Activated naive CD8-positive, alpha-beta T cell treated with anti-CD3 and anti-CD28 coated beads for 36 hours (primary cell): ENCODE measurements around the gene NRL. TPM values are rescaled to one million over a fixed set of nuclear protein-coding genes. Genes with fewer than 3 reads are reported as not detected.
"Not testable (repeated sequence)": the region's sequence is repeated elsewhere in the genome, so short reads cannot be mapped to it uniquely, and the experiment has no call there.

Experiments
- DNase-seq: peaks from one replicate; pipeline ENCODE4 v3.0.0; 2021
- H3K27ac Mint-ChIP-seq: one replicate; pipeline ENCODE4 v1.8.0; 2022; ENCODE audit warnings: mild to moderate bottlenecking, moderate library complexity, mixed read lengths
- H3K27me3 Mint-ChIP-seq: one replicate; pipeline ENCODE4 v1.8.0; 2022; ENCODE audit warnings: mild to moderate bottlenecking, mixed read lengths
- H3K36me3 Mint-ChIP-seq: one replicate; pipeline ENCODE4 v1.8.0; 2021; ENCODE audit warnings: mild to moderate bottlenecking, mixed read lengths
- H3K4me1 Mint-ChIP-seq: one replicate; pipeline ENCODE4 v1.8.0; 2021; ENCODE audit warnings: mixed read lengths
- H3K4me3 Mint-ChIP-seq: one replicate; pipeline ENCODE4 v1.8.0; 2022; ENCODE audit warnings: mild to moderate bottlenecking, moderate library complexity, mixed read lengths
- H3K9me3 Mint-ChIP-seq: one replicate; pipeline ENCODE4 v1.8.0; 2022; ENCODE audit warnings: mixed read lengths
- total RNA-seq, 2 experiments: library from RNA; stranded (reverse); gene quantifications; one replicate each; pipeline ENCODE4 v1.2.3, GENCODE V29; 2021

The NRL gene
- total RNA-seq, 2 experiments from 2014 or later, result 1.8 to 2.6 TPM

DNA sequence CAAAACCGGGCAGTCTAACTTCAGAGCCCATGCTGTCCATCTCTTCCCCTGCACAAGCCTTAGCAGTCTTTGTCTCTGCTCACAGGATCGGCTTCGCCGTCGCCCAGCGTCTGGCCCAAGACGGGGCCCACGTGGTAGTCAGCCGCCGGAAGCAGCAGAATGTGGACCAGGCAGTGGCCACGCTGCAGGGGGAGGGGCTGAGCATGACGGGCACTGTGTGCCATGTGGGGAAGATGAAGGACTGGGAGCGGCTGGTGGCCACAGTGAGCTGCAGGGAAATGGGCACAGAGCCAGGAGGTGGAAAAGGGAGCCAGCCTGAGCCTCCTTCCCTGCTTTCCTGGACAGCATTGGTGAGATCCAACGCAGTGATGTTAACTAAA is 77.1 kb downstream of the NRL start:
- no peaks in the 10 kb centered on the region for H3K36me3 Mint-ChIP-seq
- no peak for DNase-seq
- H3K9me3 Mint-ChIP-seq, result no peaks in the 10 kb centered on the region
- peaks cover 9% of the 10 kb centered on the region for H3K4me1 Mint-ChIP-seq
- no peak overlapping the region for H3K4me3 Mint-ChIP-seq
- H3K27ac Mint-ChIP-seq, result no peak overlapping the region
- H3K27me3 Mint-ChIP-seq, result no peaks in the 10 kb centered on the region

DNA sequence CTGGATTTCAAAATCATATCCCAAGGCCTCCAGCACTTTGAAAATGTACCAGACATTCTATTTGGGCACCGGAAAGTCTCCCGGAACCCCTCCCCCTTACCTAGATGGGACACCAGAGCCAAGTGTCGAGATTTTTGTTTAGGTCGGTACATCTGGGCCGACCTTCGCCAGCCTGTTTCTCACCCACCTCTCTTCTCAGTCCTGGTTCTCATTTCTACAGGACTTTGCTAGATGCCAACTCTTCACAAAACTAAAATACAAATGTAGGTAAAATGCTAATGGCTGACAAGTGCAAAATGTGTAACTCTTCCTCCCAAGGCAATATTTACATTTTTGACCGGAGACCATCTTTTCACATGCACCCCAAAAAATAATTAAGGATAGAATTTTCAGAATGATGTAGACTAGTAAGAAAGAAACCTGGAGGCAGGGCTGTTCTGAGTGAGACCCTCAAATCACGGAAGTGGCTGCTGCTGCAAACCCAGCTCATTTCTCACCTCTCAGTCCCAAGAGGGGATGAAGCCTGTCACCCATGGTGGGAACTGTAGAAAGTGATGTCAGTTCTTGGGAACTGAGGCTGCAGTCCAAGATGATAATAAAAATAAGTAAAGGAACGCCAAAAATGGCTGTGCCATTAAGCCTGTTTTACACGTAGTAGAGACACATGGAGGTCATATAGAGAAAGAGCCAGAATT is 77.6 kb downstream of the NRL start:
- H3K9me3 Mint-ChIP-seq, DNase-seq, H3K27me3 Mint-ChIP-seq, H3K36me3 Mint-ChIP-seq, H3K4me1 Mint-ChIP-seq: not testable (repeated sequence)
- H3K4me3 Mint-ChIP-seq, result peak overlapping the region; percentile 90
- peak overlapping the region; percentile 73 for H3K27ac Mint-ChIP-seq

DNA sequence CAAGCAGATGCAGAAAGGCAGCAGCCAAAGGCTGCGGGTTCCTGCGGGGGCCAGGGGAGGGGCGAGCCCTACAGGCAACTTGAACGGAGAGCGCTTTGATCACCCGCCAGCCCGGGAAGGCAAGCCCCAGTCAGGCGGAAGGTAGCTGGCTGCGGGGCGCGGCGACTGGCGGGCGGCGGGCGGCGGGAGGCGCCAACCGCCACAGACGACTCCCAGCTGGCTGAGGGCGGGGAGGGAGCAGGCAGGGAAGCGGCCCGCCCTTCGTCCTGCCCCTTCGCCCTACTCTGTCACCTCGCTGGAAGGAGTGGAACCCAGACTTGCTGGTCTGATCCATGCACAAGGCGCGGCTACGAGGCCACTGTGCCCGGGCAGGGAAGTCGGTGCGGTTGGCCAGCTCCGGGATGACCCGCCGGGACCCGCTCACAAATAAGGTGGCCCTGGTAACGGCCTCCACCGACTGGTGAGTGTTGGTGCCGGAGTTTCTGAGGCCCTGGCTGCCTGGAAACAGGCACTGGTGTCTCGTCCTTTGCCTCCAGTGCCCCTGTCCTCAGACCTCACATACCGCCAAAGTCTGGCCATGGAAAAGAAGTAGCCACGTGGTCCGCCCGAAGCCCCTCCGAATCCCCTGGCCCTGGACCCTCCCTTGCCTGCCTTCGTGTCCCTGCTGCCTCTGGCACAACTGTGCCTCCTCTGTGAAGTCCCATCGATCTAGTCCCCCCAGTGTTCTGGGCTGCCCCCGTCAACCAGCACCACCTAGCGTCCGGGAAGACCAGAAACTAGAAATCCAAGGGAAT is 78.4 kb downstream of the NRL start:
- peak; percentile 71 for DNase-seq
- peak overlapping the region; percentile 73 for H3K27ac Mint-ChIP-seq
- peak overlapping the region; percentile 90 for H3K4me3 Mint-ChIP-seq
- peaks cover 2% of the 10 kb centered on the region for H3K9me3 Mint-ChIP-seq
- H3K4me1 Mint-ChIP-seq, result peaks cover 9% of the 10 kb centered on the region
- no peaks in the 10 kb centered on the region for H3K27me3 Mint-ChIP-seq
- no peaks in the 10 kb centered on the region for H3K36me3 Mint-ChIP-seq

DNA sequence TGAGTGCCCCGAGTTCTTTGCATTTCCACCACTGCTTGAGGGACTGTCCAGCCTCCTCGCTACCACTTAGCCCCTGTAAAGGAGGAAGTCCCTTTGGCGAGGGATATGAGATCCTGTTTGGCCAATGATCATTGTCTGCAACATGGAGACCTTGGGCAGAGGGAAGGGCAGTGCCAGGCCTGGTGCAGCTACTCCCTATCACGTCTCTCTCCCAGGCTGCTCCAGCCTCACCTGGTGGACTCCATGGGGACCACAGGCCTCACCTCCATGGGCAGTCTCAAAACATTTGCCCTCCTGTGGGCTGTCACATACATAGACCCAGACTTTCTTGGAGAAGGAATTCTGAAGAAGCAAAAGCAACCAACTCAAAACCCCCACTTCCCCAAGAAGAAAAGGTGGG is 79.0 kb downstream of the NRL start:
- not testable (repeated sequence) for DNase-seq, H3K9me3 Mint-ChIP-seq, H3K36me3 Mint-ChIP-seq, H3K27ac Mint-ChIP-seq, H3K4me1 Mint-ChIP-seq, H3K27me3 Mint-ChIP-seq
- peak overlapping the region; percentile 90 for H3K4me3 Mint-ChIP-seq

DNA sequence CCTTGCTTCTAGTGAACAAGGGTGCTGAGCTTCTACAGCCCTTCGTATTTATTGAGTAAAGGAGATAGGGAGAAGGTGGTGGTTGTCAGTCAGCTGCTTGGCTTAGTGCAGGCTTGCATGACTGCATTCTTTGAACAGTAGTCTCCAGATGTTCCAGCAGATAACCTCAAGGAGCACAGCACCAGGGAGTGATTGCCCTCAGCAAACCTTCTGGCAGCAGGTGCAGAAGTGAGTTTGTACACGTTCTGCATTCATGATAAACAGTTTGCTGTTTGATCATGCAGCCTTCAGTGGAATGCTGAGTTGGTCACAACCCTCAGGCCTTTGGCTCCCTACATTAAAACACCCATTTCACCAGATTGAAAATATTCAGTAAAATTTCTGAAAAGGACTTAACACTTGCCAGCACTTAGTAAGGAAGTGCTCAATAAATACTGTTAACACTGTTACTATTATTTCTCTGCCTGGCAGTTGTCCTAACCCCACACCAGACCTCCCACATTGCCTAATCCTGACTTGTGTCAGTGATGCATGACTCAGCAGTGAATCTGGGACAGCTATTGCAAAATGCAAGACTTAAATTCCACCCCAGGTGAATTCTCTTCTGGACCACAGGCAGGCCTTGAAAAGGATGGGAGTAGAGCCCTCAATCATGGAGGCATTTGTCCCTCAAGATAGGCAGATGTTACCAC is 81.9 kb downstream of the NRL start:
- Mint-ChIP-seq H3K4me1 (peaks cover 9% of the 10 kb centered on the region), H3K36me3 (no peaks in the 10 kb centered on the region), H3K27ac (no peak overlapping the region), H3K9me3 (peaks cover 7% of the 10 kb centered on the region), H3K27me3 (no peaks in the 10 kb centered on the region), H3K4me3 (no peak overlapping the region)
- DNase-seq, result no peak

DNA sequence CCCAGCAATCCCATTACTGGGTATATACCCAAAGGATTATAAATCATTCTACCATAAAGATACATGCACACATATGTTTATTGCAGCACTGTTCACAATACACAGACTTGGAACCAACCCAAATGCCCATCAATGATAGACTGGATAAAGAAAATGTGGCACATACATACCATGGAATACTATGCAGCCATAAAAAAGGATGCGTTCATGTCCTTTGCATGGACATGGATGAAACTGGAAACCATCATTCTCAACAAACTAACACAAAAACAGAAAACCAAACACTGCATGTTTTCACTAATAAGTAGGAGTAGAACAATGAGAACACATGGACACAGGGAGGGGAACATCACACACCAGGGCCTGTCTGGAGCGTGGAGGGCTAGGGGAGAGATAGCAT is 83.4 kb downstream of the NRL start:
- not testable (repeated sequence) for H3K4me1 Mint-ChIP-seq, H3K27me3 Mint-ChIP-seq, H3K36me3 Mint-ChIP-seq, H3K9me3 Mint-ChIP-seq, H3K4me3 Mint-ChIP-seq, DNase-seq, H3K27ac Mint-ChIP-seq

DNA sequence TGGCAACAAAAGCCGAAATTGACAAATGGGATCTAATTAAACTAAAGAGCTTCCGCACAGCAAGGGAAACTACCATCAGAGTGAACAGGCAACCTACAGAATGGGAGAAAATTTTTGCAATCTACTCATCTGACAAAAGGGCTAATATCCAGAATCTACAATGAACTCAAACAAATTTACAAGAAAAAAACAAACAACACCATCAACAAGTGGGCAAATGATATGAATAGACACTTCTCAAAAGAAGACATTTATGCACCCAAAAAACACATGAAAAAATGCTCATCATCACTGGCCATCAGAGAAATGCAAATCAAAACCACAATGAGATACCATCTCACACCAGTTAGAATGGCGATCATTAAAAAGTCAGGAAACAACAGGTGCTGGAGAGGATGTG is 85.1 kb downstream of the NRL start:
- not testable (repeated sequence) for H3K27me3 Mint-ChIP-seq, H3K27ac Mint-ChIP-seq, H3K36me3 Mint-ChIP-seq, H3K4me3 Mint-ChIP-seq, DNase-seq, H3K4me1 Mint-ChIP-seq, H3K9me3 Mint-ChIP-seq

Other genes with a start within 250 kb of the NRL start
- gene DHRS4, start 161.2 kb downstream of the NRL start, total RNA-seq, result 10 to 100 TPM; 18.0 to 21.4 TPM
- 10 to 100 TPM; 18.1 to 20.8 TPM for gene DHRS4L2, start 126.0 kb downstream of the NRL start, total RNA-seq
- gene CARMIL3, start 62.9 kb downstream of the NRL start, total RNA-seq, result under 1 TPM; 0.43 to 0.56 TPM
- gene CPNE6, start 43.4 kb downstream of the NRL start, total RNA-seq, result not detected
- gene PCK2, start 20.6 kb downstream of the NRL start, total RNA-seq, result 100 to 1,000 TPM; 110 TPM
- gene DCAF11, start 172 bp downstream of the NRL start, total RNA-seq, result 10 to 100 TPM; 56.0 to 56.7 TPM
- under 1 TPM in 1 of 2 experiments, not detected in 1; 0.29 TPM for gene FITM1, start 15.7 kb upstream of the NRL start, total RNA-seq
- gene PSME1, start 21.2 kb upstream of the NRL start, total RNA-seq, result 100 to 1,000 TPM; 476 to 479 TPM
- 10 to 100 TPM; 39.1 to 40.1 TPM for gene EMC9, start 26.6 kb upstream of the NRL start, total RNA-seq
- gene PSME2, start 31.7 kb upstream of the NRL start, total RNA-seq, result 100 to 1,000 TPM; 541 to 558 TPM
- 10 to 100 TPM; 82.2 to 86.5 TPM for gene RNF31, start 32.5 kb upstream of the NRL start, total RNA-seq
- gene IRF9, start 46.3 kb upstream of the NRL start, total RNA-seq, result 100 to 1,000 TPM; 133 to 136 TPM
- gene REC8, start 57.1 kb upstream of the NRL start, total RNA-seq, result 10 to 100 TPM; 28.9 to 29.2 TPM
- gene IPO4, start 73.9 kb upstream of the NRL start, total RNA-seq, result 100 to 1,000 TPM; 152 to 161 TPM
- 10 to 100 TPM; 20.7 to 22.5 TPM for gene TM9SF1, start 80.5 kb upstream of the NRL start, total RNA-seq
- not detected for gene TSSK4, start 90.7 kb upstream of the NRL start, total RNA-seq
- 10 to 100 TPM; 54.4 to 58.9 TPM for gene CHMP4A, start 98.5 kb upstream of the NRL start, total RNA-seq
- gene MDP1, start 101.1 kb upstream of the NRL start, total RNA-seq, result 10 to 100 TPM; 19.4 to 20.9 TPM
- gene NEDD8, start 117.4 kb upstream of the NRL start, total RNA-seq, result 100 to 1,000 TPM; 194 to 201 TPM
- 10 to 100 TPM; 44.5 to 48.4 TPM for gene GMPR2, start 118.0 kb upstream of the NRL start, total RNA-seq
- 10 to 100 TPM; 68.2 to 71.1 TPM for gene TINF2, start 127.7 kb upstream of the NRL start, total RNA-seq
- gene TGM1, start 148.2 kb upstream of the NRL start, total RNA-seq, result 1 to 10 TPM; 2.6 to 3.3 TPM
- 10 to 100 TPM; 34.5 to 36.1 TPM for gene RABGGTA, start 156.6 kb upstream of the NRL start, total RNA-seq
- 1 to 10 TPM; 7.4 to 8.6 TPM for gene DHRS1, start 184.8 kb upstream of the NRL start, total RNA-seq
- 10 to 100 TPM; 40.9 to 45.0 TPM for gene NOP9, start 184.9 kb upstream of the NRL start, total RNA-seq
- 1 to 10 TPM; 6.0 to 6.7 TPM for gene CIDEB, start 193.0 kb upstream of the NRL start, total RNA-seq
- 10 to 100 TPM; 11.5 TPM for gene LTB4R2, start 195.2 kb upstream of the NRL start, total RNA-seq
- gene LTB4R, start 196.6 kb upstream of the NRL start, total RNA-seq, result 10 to 100 TPM in 1 of 2 experiments, 1 to 10 TPM in 1; 9.3 to 10.3 TPM
- gene ADCY4, start 220.1 kb upstream of the NRL start, total RNA-seq, result 1 to 10 TPM in 1 of 2 experiments, under 1 TPM in 1; 0.70 to 1.0 TPM
- gene RIPK3, start 225.0 kb upstream of the NRL start, total RNA-seq, result 1 to 10 TPM; 5.4 to 6.3 TPM